WTC11 (cell line): ENCODE results near the gene ALDH2.

ENCODE experiments used
- NR2C2 ChIP-seq: sonication (generic); formaldehyde crosslinking; IDR thresholded peaks from 2 replicates; pipeline ENCODE4 v1.8.0; 2022; ENCODE audit warnings: mild to moderate bottlenecking, missing genetic modification reagents
- TP53 ChIP-seq: sonication (generic); formaldehyde crosslinking; IDR thresholded peaks from 2 replicates; pipeline ENCODE4 v1.8.1; 2023; ENCODE audit warnings: mild to moderate bottlenecking, missing genetic modification reagents
- ZNF263 ChIP-seq: sonication (generic); formaldehyde crosslinking; IDR thresholded peaks from 2 replicates; pipeline ENCODE4 v1.8.1; 2022; ENCODE audit warnings: low read depth, mild to moderate bottlenecking, moderate library complexity, missing genetic modification reagents
- ZNF671 ChIP-seq: fragments of 250-450 bp; sonication (Bioruptor Pico); IDR thresholded peaks from 2 replicates; pipeline ENCODE4 v1.8.0; 2021; ENCODE audit warnings: mild to moderate bottlenecking
- TF ChIP-seq, protein P1 (sequence below): fragments of 200-600 bp; IDR thresholded peaks from 2 replicates; pipeline ENCODE4 v1.8.0; 2022; ENCODE audit warnings: antibody characterized with exemption
- TF ChIP-seq, protein P2 (sequence below): fragments of 250-450 bp; sonication (Bioruptor Pico); IDR thresholded peaks from 2 replicates; pipeline ENCODE4 v1.9.0; 2021; ENCODE audit warnings: moderate library complexity, mild to moderate bottlenecking, inconsistent platforms, borderline replicate concordance
- TF ChIP-seq, protein P3 (sequence below): sonication (generic); formaldehyde crosslinking; IDR thresholded peaks from 2 replicates; pipeline ENCODE4 v1.8.1; 2022; ENCODE audit warnings: low read depth, mild to moderate bottlenecking, moderate library complexity, missing genetic modification reagents, borderline replicate concordance

DNA sequence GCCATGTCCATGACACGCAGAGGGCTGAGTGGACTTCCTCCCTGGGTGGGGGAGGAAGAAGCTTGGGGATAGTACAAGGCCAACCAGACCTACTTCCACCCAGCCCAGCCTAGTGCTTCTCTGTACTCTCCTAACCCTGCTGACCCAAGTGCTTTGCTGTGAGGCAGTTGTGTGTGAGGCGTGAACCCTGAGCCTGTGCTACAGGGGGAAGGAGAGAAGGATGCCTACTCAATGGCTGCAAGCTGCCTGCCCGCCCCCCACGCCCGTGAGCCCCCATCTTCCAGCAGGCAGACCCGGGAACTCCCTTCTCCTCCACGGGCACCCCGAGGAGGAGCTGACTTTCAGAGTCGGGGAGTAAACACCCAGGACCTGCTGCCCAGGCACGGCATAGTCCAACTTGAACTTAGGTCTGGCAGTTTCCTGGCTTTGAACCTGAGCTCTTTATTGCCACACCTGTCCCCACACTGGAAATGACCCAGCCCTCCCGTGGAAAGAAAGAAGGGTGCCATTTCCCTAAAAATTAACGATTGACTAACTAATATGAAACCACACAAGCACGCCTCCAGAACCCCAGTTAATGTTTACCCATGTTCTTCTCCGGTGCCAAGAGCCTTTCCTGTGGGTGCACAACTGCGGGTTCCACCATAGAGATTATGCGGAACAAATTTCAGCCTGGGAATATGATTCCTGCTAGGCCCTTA is 10.8 kb downstream of the ALDH2 start:
- TF ChIP-seq NR2C2 (CRISPR knock-in tag), result no peak
- TF ChIP-seq, protein P1, sequence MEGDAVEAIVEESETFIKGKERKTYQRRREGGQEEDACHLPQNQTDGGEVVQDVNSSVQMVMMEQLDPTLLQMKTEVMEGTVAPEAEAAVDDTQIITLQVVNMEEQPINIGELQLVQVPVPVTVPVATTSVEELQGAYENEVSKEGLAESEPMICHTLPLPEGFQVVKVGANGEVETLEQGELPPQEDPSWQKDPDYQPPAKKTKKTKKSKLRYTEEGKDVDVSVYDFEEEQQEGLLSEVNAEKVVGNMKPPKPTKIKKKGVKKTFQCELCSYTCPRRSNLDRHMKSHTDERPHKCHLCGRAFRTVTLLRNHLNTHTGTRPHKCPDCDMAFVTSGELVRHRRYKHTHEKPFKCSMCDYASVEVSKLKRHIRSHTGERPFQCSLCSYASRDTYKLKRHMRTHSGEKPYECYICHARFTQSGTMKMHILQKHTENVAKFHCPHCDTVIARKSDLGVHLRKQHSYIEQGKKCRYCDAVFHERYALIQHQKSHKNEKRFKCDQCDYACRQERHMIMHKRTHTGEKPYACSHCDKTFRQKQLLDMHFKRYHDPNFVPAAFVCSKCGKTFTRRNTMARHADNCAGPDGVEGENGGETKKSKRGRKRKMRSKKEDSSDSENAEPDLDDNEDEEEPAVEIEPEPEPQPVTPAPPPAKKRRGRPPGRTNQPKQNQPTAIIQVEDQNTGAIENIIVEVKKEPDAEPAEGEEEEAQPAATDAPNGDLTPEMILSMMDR, result no peak
- TF ChIP-seq, protein P2, sequence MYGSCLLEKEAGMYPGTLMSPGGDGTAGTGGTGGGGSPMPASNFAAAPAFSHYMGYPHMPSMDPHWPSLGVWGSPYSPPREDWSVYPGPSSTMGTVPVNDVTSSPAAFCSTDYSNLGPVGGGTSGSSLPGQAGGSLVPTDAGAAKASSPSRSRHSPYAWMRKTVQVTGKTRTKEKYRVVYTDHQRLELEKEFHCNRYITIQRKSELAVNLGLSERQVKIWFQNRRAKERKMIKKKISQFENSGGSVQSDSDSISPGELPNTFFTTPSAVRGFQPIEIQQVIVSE (CRISPR knock-in tag), result no peak
- TF ChIP-seq ZNF263 (CRISPR knock-in tag), result no peak
- no peak for TF ChIP-seq TP53 (CRISPR knock-in tag)
- no peak for TF ChIP-seq ZNF671
- TF ChIP-seq, protein P3, sequence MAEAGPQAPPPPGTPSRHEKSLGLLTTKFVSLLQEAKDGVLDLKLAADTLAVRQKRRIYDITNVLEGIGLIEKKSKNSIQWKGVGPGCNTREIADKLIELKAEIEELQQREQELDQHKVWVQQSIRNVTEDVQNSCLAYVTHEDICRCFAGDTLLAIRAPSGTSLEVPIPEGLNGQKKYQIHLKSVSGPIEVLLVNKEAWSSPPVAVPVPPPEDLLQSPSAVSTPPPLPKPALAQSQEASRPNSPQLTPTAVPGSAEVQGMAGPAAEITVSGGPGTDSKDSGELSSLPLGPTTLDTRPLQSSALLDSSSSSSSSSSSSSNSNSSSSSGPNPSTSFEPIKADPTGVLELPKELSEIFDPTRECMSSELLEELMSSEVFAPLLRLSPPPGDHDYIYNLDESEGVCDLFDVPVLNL, result no peak
